GM11168 (cell line): ENCODE results near the gene AP4S1.
"Not testable (repeated sequence)": the region's sequence is repeated elsewhere in the genome, so short reads cannot be mapped to it uniquely, and the experiment has no call there.

Experiments used
- in situ Hi-C: fragments of 300-500 bp; cut with MboI; formaldehyde crosslinking; loops from one replicate; pipeline ENCODE4 v1.12.0; 2022; ENCODE audit warnings: low sequenced_read_pairs; ENCODE audit not compliant: unreplicated experiment

The AP4S1 gene

GRCh38 chr14:31080056-31080455 lies 54.6 kb downstream of the AP4S1 start:
- in situ Hi-C loops, result loop anchor here (5.0 kb wide), 1 partner anchor 103 kb away; no protein-coding TSS in a partner anchor

- in situ Hi-C loops, result loop anchor here (5.0 kb wide), 1 partner anchor 103 kb away; no protein-coding TSS in a partner anchor
These were observed 55.0 kb downstream of the AP4S1 start for GRCh38 chr14:31080484-31080883.

GRCh38 chr14:31083781-31084180 lies 58.3 kb downstream of the AP4S1 start:
- in situ Hi-C loops, result loop anchor here (5.0 kb wide), 1 partner anchor 106 kb away; no protein-coding TSS in a partner anchor

- in situ Hi-C loops, result loop anchor here (5.0 kb wide), 1 partner anchor 107 kb away; no protein-coding TSS in a partner anchor
These were observed 58.9 kb downstream of the AP4S1 start for GRCh38 chr14:31084385-31084784.

- in situ Hi-C loops, result no loop called here
These were observed 59.6 kb downstream of the AP4S1 start for GRCh38 chr14:31085027-31085426.

GRCh38 chr14:31086466-31086865 lies 61.0 kb downstream of the AP4S1 start:
- in situ Hi-C loops, result not testable (repeated sequence)

- in situ Hi-C loops, result no loop called here
These were observed 65.7 kb downstream of the AP4S1 start for GRCh38 chr14:31090883-31091764.

GRCh38 chr14:31092160-31092708 lies 66.8 kb downstream of the AP4S1 start:
- in situ Hi-C loops, result no loop called here

GRCh38 chr14:31093884-31094839 lies 68.7 kb downstream of the AP4S1 start:
- in situ Hi-C loops, result not testable (repeated sequence)

GRCh38 chr14:31095817-31096216 lies 70.4 kb downstream of the AP4S1 start:
- in situ Hi-C loops, result not testable (repeated sequence)

GRCh38 chr14:31096255-31096654 lies 70.8 kb downstream of the AP4S1 start:
- in situ Hi-C loops, result no loop called here

GRCh38 chr14:31097081-31097480 lies 71.6 kb downstream of the AP4S1 start:
- in situ Hi-C loops, result no loop called here

GRCh38 chr14:31106768-31107167 lies 81.3 kb downstream of the AP4S1 start:
- in situ Hi-C loops, result no loop called here

GRCh38 chr14:31109257-31109656 lies 83.8 kb downstream of the AP4S1 start:
- in situ Hi-C loops, result no loop called here

GRCh38 chr14:31110872-31111271 lies 85.4 kb downstream of the AP4S1 start:
- in situ Hi-C loops, result no loop called here

GRCh38 chr14:31113794-31114193 lies 88.3 kb downstream of the AP4S1 start:
- in situ Hi-C loops, result no loop called here

- in situ Hi-C loops, result no loop called here
These were observed 93.4 kb downstream of the AP4S1 start for GRCh38 chr14:31118892-31119291.

GRCh38 chr14:31122098-31122611 lies 96.7 kb downstream of the AP4S1 start:
- in situ Hi-C loops, result no loop called here

- in situ Hi-C loops, result no loop called here
These were observed 97.5 kb downstream of the AP4S1 start for GRCh38 chr14:31122921-31123320.

GRCh38 chr14:31124197-31124596 lies 98.7 kb downstream of the AP4S1 start:
- in situ Hi-C loops, result no loop called here
